ENCODE results near the gene PPIF. TPM values are rescaled to one million over a fixed set of nuclear protein-coding genes. Genes with fewer than 3 reads are reported as not detected.

Gene PPIF
- total RNA-seq, 1 donor from 2014 or later, result 35.9 TPM

- Mint-ChIP-seq H3K27ac (peak overlapping the region; percentile 5), H3K4me3 (ENCODE audit: low read depth) (no peak overlapping the region), H3K36me3 (ENCODE audit: insufficient read depth) (no peaks in the 10 kb centered on the region), H3K27me3 (peaks cover 3% of the 10 kb centered on the region), H3K4me1 (ENCODE audit: low read depth) (peaks cover 2% of the 10 kb centered on the region), H3K9me3 (ENCODE audit: low read depth) (peaks cover 6% of the 10 kb centered on the region)
- peak; percentile 98 for TF ChIP-seq CTCF (IDR thresholded peaks at IDR 0.05; ENCODE audit: unreplicated experiment)
- peak; percentile 87 for DNase-seq (ENCODE audit: low spot score, unreplicated experiment)
Observed at GRCh38 chr10:79374312-79375191, 27.3 kb downstream of the PPIF start.

GRCh38 chr10:79375321-79376077 lies 28.2 kb downstream of the PPIF start:
- Mint-ChIP-seq H3K36me3 (ENCODE audit: insufficient read depth) (no peaks in the 10 kb centered on the region), H3K4me3 (ENCODE audit: low read depth) (no peak overlapping the region), H3K27me3 (peaks cover 6% of the 10 kb centered on the region), H3K9me3 (ENCODE audit: low read depth) (peaks cover 3% of the 10 kb centered on the region), H3K27ac (no peak overlapping the region), H3K4me1 (ENCODE audit: low read depth) (peaks cover 6% of the 10 kb centered on the region)
- no peak for TF ChIP-seq CTCF (IDR thresholded peaks at IDR 0.05; ENCODE audit: unreplicated experiment)
- DNase-seq (ENCODE audit: low spot score, unreplicated experiment), result no peak

- no peak overlapping the region for H3K4me3 Mint-ChIP-seq (ENCODE audit: low read depth)
- H3K27me3 Mint-ChIP-seq, result peaks cover 6% of the 10 kb centered on the region
- H3K27ac Mint-ChIP-seq, result no peak overlapping the region
- no peak for TF ChIP-seq CTCF (IDR thresholded peaks at IDR 0.05; ENCODE audit: unreplicated experiment)
- H3K36me3 Mint-ChIP-seq (ENCODE audit: insufficient read depth), result no peaks in the 10 kb centered on the region
- peaks cover 6% of the 10 kb centered on the region for H3K4me1 Mint-ChIP-seq (ENCODE audit: low read depth)
- no peak for DNase-seq (ENCODE audit: low spot score, unreplicated experiment)
- H3K9me3 Mint-ChIP-seq (ENCODE audit: low read depth), result peaks cover 3% of the 10 kb centered on the region
Observed at GRCh38 chr10:79376078-79376628, 28.9 kb downstream of the PPIF start.

- Mint-ChIP-seq H3K4me3 (ENCODE audit: low read depth) (no peak overlapping the region), H3K4me1 (ENCODE audit: low read depth) (peaks cover 9% of the 10 kb centered on the region), H3K36me3 (ENCODE audit: insufficient read depth) (no peaks in the 10 kb centered on the region), H3K27me3 (peaks cover 9% of the 10 kb centered on the region), H3K9me3 (ENCODE audit: low read depth) (no peaks in the 10 kb centered on the region), H3K27ac (no peak overlapping the region)
- DNase-seq (ENCODE audit: low spot score, unreplicated experiment), result no peak
- no peak for TF ChIP-seq CTCF (IDR thresholded peaks at IDR 0.05; ENCODE audit: unreplicated experiment)
Observed at GRCh38 chr10:79376751-79377556, 29.7 kb downstream of the PPIF start.
